ENCODE results near the gene ALOX15. TPM values are rescaled to one million over a fixed set of nuclear protein-coding genes. Genes with fewer than 3 reads are reported as not detected.
"Not testable (repeated sequence)": the region's sequence is repeated elsewhere in the genome, so short reads cannot be mapped to it uniquely, and the experiment has no call there.

Gene ALOX15
- total RNA-seq, 1 donor from 2014 or later, result not detected

DNA sequence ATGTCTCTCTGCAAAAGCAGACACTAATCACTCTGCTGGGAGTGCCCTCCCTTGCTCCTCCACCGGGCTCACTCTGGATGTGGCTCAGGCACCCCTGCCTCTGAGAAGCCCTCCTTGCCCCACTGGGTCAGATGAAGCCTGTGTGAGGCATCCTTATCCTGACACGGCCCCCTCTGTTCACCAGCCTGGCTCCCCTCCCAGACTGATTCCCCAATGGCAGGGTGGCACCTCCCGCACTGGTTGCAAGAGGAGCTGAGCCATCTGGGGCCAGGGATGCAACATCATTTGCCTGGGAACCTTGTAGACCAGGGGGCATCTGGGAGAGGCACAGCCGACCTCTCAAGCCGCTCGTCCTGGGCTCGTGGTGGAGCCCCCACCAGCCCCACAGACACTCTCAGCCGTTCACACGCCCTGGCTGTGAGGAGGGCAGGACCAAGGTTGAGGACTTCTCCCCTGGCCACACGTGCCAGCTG is 50.5 kb downstream of the ALOX15 start:
- Mint-ChIP-seq H3K36me3 (ENCODE audit: low read depth) (no peaks in the 10 kb centered on the region), H3K27ac (no peak overlapping the region), H3K4me3 (no peak overlapping the region), H3K4me1 (peaks cover 4% of the 10 kb centered on the region), H3K9me3 (no peaks in the 10 kb centered on the region), H3K27me3 (peaks cover 20% of the 10 kb centered on the region)
- ATAC-seq (ENCODE audit: low read depth) (no peak), DNase-seq (no peak)
- CTCF ChIA-PET, result no interaction called here
- intact Hi-C loops (cut with micrococcal nuclease), result no loop called here
- TF ChIP-seq, protein P1, sequence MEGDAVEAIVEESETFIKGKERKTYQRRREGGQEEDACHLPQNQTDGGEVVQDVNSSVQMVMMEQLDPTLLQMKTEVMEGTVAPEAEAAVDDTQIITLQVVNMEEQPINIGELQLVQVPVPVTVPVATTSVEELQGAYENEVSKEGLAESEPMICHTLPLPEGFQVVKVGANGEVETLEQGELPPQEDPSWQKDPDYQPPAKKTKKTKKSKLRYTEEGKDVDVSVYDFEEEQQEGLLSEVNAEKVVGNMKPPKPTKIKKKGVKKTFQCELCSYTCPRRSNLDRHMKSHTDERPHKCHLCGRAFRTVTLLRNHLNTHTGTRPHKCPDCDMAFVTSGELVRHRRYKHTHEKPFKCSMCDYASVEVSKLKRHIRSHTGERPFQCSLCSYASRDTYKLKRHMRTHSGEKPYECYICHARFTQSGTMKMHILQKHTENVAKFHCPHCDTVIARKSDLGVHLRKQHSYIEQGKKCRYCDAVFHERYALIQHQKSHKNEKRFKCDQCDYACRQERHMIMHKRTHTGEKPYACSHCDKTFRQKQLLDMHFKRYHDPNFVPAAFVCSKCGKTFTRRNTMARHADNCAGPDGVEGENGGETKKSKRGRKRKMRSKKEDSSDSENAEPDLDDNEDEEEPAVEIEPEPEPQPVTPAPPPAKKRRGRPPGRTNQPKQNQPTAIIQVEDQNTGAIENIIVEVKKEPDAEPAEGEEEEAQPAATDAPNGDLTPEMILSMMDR (IDR thresholded peaks at IDR 0.05), result no peak
- POLR2A ChIA-PET, result interaction anchor here (0.6 kb wide), 1 partner anchor 25 kb away, joined by 5 read pairs; no protein-coding TSS in a partner anchor

GRCh38 chr17:4590042-4590441 is 51.4 kb downstream of the ALOX15 start:
- CTCF ChIA-PET; intact Hi-C loops (cut with micrococcal nuclease); POLR2A ChIA-PET; DNase-seq; ATAC-seq (ENCODE audit: low read depth); H3K27ac Mint-ChIP-seq; H3K9me3 Mint-ChIP-seq; H3K4me1 Mint-ChIP-seq; H3K36me3 Mint-ChIP-seq (ENCODE audit: low read depth); H3K4me3 Mint-ChIP-seq: not testable (repeated sequence)
- H3K27me3 Mint-ChIP-seq, result peaks cover 24% of the 10 kb centered on the region

GRCh38 chr17:4588898-4589625 is 52.4 kb downstream of the ALOX15 start:
- TF ChIP-seq, protein P1 (IDR thresholded peaks at IDR 0.05), result no peak
- ATAC-seq (ENCODE audit: low read depth) (no peak), DNase-seq (no peak)
- intact Hi-C loops (cut with micrococcal nuclease), result no loop called here
- no peak overlapping the region for H3K27ac Mint-ChIP-seq
- H3K4me3 Mint-ChIP-seq, result no peak overlapping the region
- POLR2A ChIA-PET, result no interaction called here
- no peaks in the 10 kb centered on the region for H3K9me3 Mint-ChIP-seq
- H3K36me3 Mint-ChIP-seq (ENCODE audit: low read depth), result no peaks in the 10 kb centered on the region
- CTCF ChIA-PET, result no interaction called here
- no peaks in the 10 kb centered on the region for H3K4me1 Mint-ChIP-seq
- H3K27me3 Mint-ChIP-seq, result peaks cover 23% of the 10 kb centered on the region

DNA sequence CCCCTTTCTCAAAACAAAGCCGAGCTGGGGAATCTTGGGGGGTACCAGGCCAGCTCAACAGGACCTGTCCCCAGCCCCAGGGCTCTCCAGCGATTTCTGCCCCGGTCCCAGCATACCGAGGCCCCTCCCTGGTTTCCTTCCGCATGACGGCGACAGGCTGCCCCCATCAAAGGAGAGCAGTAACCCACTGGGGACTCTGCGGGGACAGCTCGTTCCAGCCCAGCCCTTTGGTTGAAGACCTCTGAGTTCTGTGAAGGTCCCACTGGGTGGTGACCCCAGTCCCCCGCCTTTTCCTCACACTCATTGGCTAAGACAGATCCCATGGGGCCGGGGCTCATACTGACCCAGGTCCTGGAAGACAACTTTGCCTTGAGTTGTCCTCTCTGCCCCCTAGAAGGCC is 53.1 kb downstream of the ALOX15 start:
- no peak for DNase-seq
- no peak overlapping the region for H3K4me3 Mint-ChIP-seq

GRCh38 chr17:4587803-4588202 is 53.7 kb downstream of the ALOX15 start:
- ChIA-PET POLR2A (no interaction called here), CTCF (interaction anchor here (1.0 kb wide), 1 partner anchor 295 kb away, joined by 3 read pairs; no protein-coding TSS in a partner anchor)
- H3K36me3 Mint-ChIP-seq (ENCODE audit: low read depth), result no peaks in the 10 kb centered on the region
- ATAC-seq (ENCODE audit: low read depth) (no peak), DNase-seq (no peak)
- no peaks in the 10 kb centered on the region for H3K9me3 Mint-ChIP-seq
- no peak overlapping the region for H3K27ac Mint-ChIP-seq
- peaks cover 33% of the 10 kb centered on the region for H3K27me3 Mint-ChIP-seq
- H3K4me3 Mint-ChIP-seq, result no peak overlapping the region
- intact Hi-C loops (cut with micrococcal nuclease), result no loop called here
- H3K4me1 Mint-ChIP-seq, result peaks cover 9% of the 10 kb centered on the region
- TF ChIP-seq, protein P1 (IDR thresholded peaks at IDR 0.05), result no peak

More for the DNA sequence above, 53.1 kb downstream of the ALOX15 start:
- Mint-ChIP-seq H3K9me3 (no peaks in the 10 kb centered on the region), H3K27ac (no peak overlapping the region), H3K27me3 (peaks cover 28% of the 10 kb centered on the region), H3K36me3 (ENCODE audit: low read depth) (no peaks in the 10 kb centered on the region), H3K4me1 (peaks cover 5% of the 10 kb centered on the region)
- ATAC-seq (ENCODE audit: low read depth), result no peak
- intact Hi-C loops (cut with micrococcal nuclease), result no loop called here
- POLR2A ChIA-PET, result no interaction called here
- TF ChIP-seq, protein P1 (IDR thresholded peaks at IDR 0.05), result no peak
- CTCF ChIA-PET, result interaction anchor here (1.0 kb wide), 1 partner anchor 294 kb away, joined by 3 read pairs; no protein-coding TSS in a partner anchor
